ENCODE data around the gene TPST1.

DNA sequence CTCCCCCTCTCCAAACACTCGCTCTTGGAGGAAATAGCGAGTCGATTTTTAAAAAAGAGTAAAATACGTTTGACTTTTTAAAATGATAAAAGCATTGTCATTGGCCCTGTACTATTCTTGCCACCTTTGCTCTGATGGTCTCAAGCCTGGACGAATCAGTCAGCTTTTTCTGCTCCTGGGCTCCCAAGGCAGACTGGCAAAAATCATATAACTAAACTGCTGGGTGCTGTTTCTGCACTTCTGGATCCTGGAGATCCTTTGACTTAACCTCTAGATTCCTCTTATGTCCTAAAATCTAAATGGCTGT is 1.8 kb downstream of the TPST1 start:
- TF ChIP-seq POLR2A (IDR thresholded peaks at IDR 0.05), result no peak
- TF ChIP-seq, protein P1, sequence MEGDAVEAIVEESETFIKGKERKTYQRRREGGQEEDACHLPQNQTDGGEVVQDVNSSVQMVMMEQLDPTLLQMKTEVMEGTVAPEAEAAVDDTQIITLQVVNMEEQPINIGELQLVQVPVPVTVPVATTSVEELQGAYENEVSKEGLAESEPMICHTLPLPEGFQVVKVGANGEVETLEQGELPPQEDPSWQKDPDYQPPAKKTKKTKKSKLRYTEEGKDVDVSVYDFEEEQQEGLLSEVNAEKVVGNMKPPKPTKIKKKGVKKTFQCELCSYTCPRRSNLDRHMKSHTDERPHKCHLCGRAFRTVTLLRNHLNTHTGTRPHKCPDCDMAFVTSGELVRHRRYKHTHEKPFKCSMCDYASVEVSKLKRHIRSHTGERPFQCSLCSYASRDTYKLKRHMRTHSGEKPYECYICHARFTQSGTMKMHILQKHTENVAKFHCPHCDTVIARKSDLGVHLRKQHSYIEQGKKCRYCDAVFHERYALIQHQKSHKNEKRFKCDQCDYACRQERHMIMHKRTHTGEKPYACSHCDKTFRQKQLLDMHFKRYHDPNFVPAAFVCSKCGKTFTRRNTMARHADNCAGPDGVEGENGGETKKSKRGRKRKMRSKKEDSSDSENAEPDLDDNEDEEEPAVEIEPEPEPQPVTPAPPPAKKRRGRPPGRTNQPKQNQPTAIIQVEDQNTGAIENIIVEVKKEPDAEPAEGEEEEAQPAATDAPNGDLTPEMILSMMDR (IDR thresholded peaks at IDR 0.05), result no peak
